Vagina (tissue), 2 donors: ENCODE measurements around the gene WSB1. TPM values are rescaled to one million over a fixed set of nuclear protein-coding genes. Genes with fewer than 3 reads are reported as not detected.

Source experiments
- DNase-seq, 2 donors: peaks; one replicate each; pipeline ENCODE4 v3.0.0-alpha.2; 2017; ENCODE audit errors: extremely low spot score in 2 of 2
- H3K27ac ChIP-seq: fragments of 200-600 bp; sonication (generic); one replicate; pipeline ENCODE4 v1.5.1; 2019
- H3K27me3 ChIP-seq: fragments of 200-600 bp; sonication (generic); one replicate; pipeline ENCODE4 v1.5.1; 2019
- H3K36me3 ChIP-seq, 2 donors: fragments of 200-600 bp; sonication (generic); one replicate each; pipeline ENCODE4 v1.5.1; 2017 to 2019
- H3K4me1 ChIP-seq: fragments of 200-600 bp; sonication (generic); one replicate; pipeline ENCODE4 v1.5.1; 2019
- H3K4me3 ChIP-seq, 2 donors: fragments of 200-600 bp; sonication (generic); 1 replicate in 1 of 2; 2 replicates in 1 of 2; pipeline ENCODE4 v1.5.1; 2016 to 2019
- H3K9me3 ChIP-seq: fragments of 200-600 bp; sonication (generic); one replicate; pipeline ENCODE4 v1.5.1; 2019
- POLR2A ChIP-seq, 2 donors: fragments of 450-650 bp; IDR thresholded peaks; one replicate each; pipeline ENCODE4 v1.6.1; 2017; ENCODE audit warnings: antibody characterized with exemption in 2 of 2, mild to moderate bottlenecking in 2 of 2, moderate library complexity in 2 of 2
- POLR2AphosphoS5 ChIP-seq, 2 donors: sonication (generic); formaldehyde crosslinking; IDR thresholded peaks; one replicate each; pipeline ENCODE4 v1.9.0; 2017; ENCODE audit warnings: antibody characterized with exemption in 2 of 2, mild to moderate bottlenecking in 2 of 2, low read depth in 1 of 2; ENCODE audit not compliant: insufficient read depth in 1 of 2
- intact Hi-C: fragments of 100-400 bp; cut with DNase I; formaldehyde crosslinking; loops from one replicate; pipeline ENCODE4 v1.15.1; 2023
- total RNA-seq: library from RNA; depleted of rRNA; stranded (reverse); fragments of >200 nt; gene quantifications from one replicate; pipeline ENCODE4 v1.2.3, GENCODE V29; 2016
- TF ChIP-seq, protein P1 (sequence below), 3 experiments: fragments of 450-650 bp in 2 of 3; fragments of 200-600 bp in 1 of 3; sonication (generic) in 1 of 3; IDR thresholded peaks; one replicate each; pipeline ENCODE4 v1.5.1; 2017 to 2019; ENCODE audit warnings: antibody characterized with exemption in 3 of 3, mild to moderate bottlenecking in 2 of 3, moderate library complexity in 2 of 3

The WSB1 gene
- total RNA-seq, 1 donor from 2014 or later: 158 TPM

- H3K9me3 ChIP-seq: no peaks in the 10 kb centered on the region
- TF ChIP-seq POLR2A (IDR thresholded peaks at IDR 0.05): no peak
- no peak for TF ChIP-seq POLR2AphosphoS5 (IDR thresholded peaks at IDR 0.05; ENCODE audit: insufficient read depth in 1 of 2, low read depth in 1 of 2)
- TF ChIP-seq, protein P1, sequence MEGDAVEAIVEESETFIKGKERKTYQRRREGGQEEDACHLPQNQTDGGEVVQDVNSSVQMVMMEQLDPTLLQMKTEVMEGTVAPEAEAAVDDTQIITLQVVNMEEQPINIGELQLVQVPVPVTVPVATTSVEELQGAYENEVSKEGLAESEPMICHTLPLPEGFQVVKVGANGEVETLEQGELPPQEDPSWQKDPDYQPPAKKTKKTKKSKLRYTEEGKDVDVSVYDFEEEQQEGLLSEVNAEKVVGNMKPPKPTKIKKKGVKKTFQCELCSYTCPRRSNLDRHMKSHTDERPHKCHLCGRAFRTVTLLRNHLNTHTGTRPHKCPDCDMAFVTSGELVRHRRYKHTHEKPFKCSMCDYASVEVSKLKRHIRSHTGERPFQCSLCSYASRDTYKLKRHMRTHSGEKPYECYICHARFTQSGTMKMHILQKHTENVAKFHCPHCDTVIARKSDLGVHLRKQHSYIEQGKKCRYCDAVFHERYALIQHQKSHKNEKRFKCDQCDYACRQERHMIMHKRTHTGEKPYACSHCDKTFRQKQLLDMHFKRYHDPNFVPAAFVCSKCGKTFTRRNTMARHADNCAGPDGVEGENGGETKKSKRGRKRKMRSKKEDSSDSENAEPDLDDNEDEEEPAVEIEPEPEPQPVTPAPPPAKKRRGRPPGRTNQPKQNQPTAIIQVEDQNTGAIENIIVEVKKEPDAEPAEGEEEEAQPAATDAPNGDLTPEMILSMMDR (IDR thresholded peaks at IDR 0.05): no peak
- H3K4me3 ChIP-seq: no peak overlapping the region
- H3K27ac ChIP-seq: no peak overlapping the region
- peaks cover 13% of the 10 kb centered on the region for H3K4me1 ChIP-seq
- H3K36me3 ChIP-seq: no peaks in the 10 kb centered on the region
- no peaks in the 10 kb centered on the region for H3K27me3 ChIP-seq
- no peak for DNase-seq
- intact Hi-C loops: no loop called here
These were observed 47.1 kb downstream of the WSB1 start for GRCh38 chr17:27341041-27341471.

DNA sequence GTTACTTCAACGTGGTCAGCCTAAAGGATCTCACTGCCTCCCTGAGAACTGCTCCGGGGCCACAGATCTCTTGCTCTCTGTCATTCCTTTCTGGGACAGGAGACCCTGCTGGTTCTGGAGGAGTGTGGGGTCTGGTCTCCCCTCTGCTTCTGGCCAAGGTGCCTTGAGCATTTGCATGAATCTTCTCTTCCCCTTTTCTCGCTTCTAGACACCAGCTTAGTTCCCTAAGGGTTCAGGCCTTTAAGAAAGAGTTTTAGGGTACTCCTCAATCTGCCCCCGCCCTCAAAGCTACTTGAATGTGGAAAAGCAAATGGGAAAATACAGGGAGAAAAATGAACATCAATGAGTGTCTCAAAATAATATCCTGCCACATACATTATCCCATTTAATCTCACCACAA is 48.1 kb downstream of the WSB1 start:
- TF ChIP-seq, protein P1 (IDR thresholded peaks at IDR 0.05): no peak
- TF ChIP-seq POLR2AphosphoS5 (IDR thresholded peaks at IDR 0.05; ENCODE audit: insufficient read depth in 1 of 2, low read depth in 1 of 2): no peak
- no peak for TF ChIP-seq POLR2A (IDR thresholded peaks at IDR 0.05)
- no peaks in the 10 kb centered on the region for H3K36me3 ChIP-seq
- peaks cover 13% of the 10 kb centered on the region for H3K4me1 ChIP-seq
- H3K9me3 ChIP-seq: no peaks in the 10 kb centered on the region
- no peaks in the 10 kb centered on the region for H3K27me3 ChIP-seq
- H3K27ac ChIP-seq: no peak overlapping the region
- intact Hi-C loops: no loop called here
- no peak for DNase-seq
- H3K4me3 ChIP-seq: no peak overlapping the region

GRCh38 chr17:27343294-27343693 is 49.4 kb downstream of the WSB1 start:
- no peak for TF ChIP-seq POLR2AphosphoS5 (IDR thresholded peaks at IDR 0.05; ENCODE audit: insufficient read depth in 1 of 2, low read depth in 1 of 2)
- no peak for TF ChIP-seq POLR2A (IDR thresholded peaks at IDR 0.05)
- TF ChIP-seq, protein P1 (IDR thresholded peaks at IDR 0.05): no peak
- Histone ChIP-seq H3K4me1 (peaks cover 18% of the 10 kb centered on the region), H3K36me3 (no peaks in the 10 kb centered on the region), H3K9me3 (no peaks in the 10 kb centered on the region), H3K27me3 (no peaks in the 10 kb centered on the region), H3K27ac (no peak overlapping the region), H3K4me3 (no peak overlapping the region)
- intact Hi-C loops: no loop called here
- no peak for DNase-seq

DNA sequence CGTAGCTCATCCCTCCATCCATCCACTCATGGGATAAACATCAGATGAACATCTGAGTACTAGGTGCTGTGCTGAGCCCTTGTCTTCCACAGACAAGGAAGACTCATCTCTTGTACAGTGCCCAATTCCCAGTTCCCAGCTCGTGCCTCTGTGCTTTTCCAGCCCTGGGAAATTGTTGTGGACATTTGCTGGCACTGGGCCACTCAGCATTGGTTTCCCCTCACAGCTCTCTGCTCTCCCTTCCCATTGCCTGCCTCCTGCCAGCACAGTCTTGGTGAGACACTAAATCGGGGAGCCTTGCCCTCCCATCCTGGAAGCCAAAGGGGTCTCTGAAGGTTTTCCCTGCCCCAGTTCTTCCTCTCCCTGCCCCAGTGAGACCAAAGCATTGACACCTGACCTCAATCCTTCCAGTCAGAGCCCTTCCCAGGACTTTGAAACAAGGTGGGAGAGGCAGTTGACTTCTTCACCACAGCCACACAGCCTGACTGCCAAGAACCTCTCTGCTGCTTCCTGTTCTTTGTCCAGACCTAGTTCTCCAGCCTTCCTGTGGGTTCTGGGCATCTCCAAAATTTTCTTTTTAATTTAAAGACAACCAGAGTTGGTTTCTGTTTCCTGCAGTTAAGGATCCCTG is 50.2 kb downstream of the WSB1 start:
- H3K27me3 ChIP-seq: no peaks in the 10 kb centered on the region
- intact Hi-C loops: no loop called here
- TF ChIP-seq POLR2A (IDR thresholded peaks at IDR 0.05) (no peak), POLR2AphosphoS5 (IDR thresholded peaks at IDR 0.05; ENCODE audit: insufficient read depth in 1 of 2, low read depth in 1 of 2) (no peak)
- TF ChIP-seq, protein P1 (IDR thresholded peaks at IDR 0.05): no peak

DNA sequence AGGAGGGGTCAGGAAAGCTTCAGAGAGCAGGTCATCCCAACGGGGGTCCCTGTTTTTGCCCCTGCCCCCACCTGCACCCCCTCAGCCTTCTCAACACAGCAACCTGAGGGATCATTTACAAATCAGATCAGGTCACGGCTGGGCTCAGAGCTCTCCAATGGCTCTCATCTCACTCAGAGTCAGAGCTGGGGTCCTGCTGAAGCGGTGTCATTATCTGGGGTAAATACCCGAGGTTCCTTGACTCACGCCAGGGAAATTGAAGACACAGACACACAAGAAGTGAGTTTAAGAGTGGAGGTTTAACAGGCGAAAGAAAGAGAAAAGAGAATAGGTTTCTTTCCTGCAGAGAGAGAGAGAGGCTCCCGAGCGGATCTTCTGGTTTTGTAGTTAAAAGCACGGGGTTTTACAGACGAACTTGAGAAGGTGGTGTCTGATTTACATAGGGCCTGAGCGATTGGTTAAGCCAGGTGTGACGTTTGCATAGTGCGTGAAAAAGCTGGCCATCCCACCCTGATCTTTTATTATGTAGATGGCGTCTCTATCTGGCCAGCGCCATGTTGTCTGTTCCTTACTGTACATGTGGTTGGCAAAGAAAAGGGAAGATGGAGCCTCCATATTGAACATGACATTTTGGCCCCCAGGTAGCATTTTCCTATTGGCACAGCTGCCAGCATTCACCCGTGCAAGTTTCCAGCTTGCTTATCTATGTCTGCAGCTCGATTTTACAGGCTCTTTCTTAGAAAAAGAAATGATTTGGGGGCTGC is 51.4 kb downstream of the WSB1 start:
- peak overlapping the region; percentile 17 for H3K27ac ChIP-seq
- TF ChIP-seq POLR2AphosphoS5 (IDR thresholded peaks at IDR 0.05; ENCODE audit: insufficient read depth in 1 of 2, low read depth in 1 of 2) (no peak), POLR2A (IDR thresholded peaks at IDR 0.05) (no peak)
- TF ChIP-seq, protein P1 (IDR thresholded peaks at IDR 0.05): no peak
- no peak overlapping the region for H3K4me3 ChIP-seq
- no peaks in the 10 kb centered on the region for H3K36me3 ChIP-seq
- no peaks in the 10 kb centered on the region for H3K27me3 ChIP-seq
- H3K9me3 ChIP-seq: no peaks in the 10 kb centered on the region
- intact Hi-C loops: no loop called here
- DNase-seq: no peak
- peaks cover 19% of the 10 kb centered on the region for H3K4me1 ChIP-seq

More for the DNA sequence above, 50.2 kb downstream of the WSB1 start:
- Histone ChIP-seq H3K9me3 (no peaks in the 10 kb centered on the region), H3K4me1 (peaks cover 22% of the 10 kb centered on the region), H3K36me3 (no peaks in the 10 kb centered on the region), H3K4me3 (no peak overlapping the region), H3K27ac (no peak overlapping the region)
- no peak for DNase-seq
